Motor neuron (in vitro differentiated cells): ENCODE data around the gene LINC00632. TPM values are rescaled to one million over a fixed set of nuclear protein-coding genes. Genes with fewer than 3 reads are reported as not detected.
"Not testable (repeated sequence)": the region's sequence is repeated elsewhere in the genome, so short reads cannot be mapped to it uniquely, and the experiment has no call there.

Experiments
- ATAC-seq, 8 experiments: fragments of 200-7000 bp; cut with Tn5 transposase; replicated peaks in 6 of 8; 2 replicates each; pipeline ENCODE4 v1.8.0; 2021; ENCODE audit warnings: mild to moderate bottlenecking in 8 of 8, moderate library complexity in 8 of 8
- H3K27ac ChIP-seq, 2 donors: fragments of 250-450 bp; sonication (Bioruptor Pico); 2 replicates each; pipeline ENCODE4 v1.9.0; 2021; ENCODE audit warnings: antibody characterized with exemption in 2 of 2, mild to moderate bottlenecking in 2 of 2, moderate library complexity in 1 of 2
- H3K4me1 ChIP-seq, 2 donors: fragments of 250-450 bp; sonication (Bioruptor Pico); replicated peaks in 1 of 2; 2 replicates each; pipeline ENCODE4 v1.6.1; 2021; ENCODE audit warnings: antibody characterized with exemption in 2 of 2, mild to moderate bottlenecking in 2 of 2, moderate library complexity in 1 of 2
- H3K4me3 ChIP-seq, 5 donors: fragments of 250-450 bp; sonication (Bioruptor Pico); 2 replicates each; pipeline ENCODE4 v1.9.0; 2021; ENCODE audit warnings: antibody characterized with exemption in 5 of 5, mild to moderate bottlenecking in 5 of 5, moderate library complexity in 4 of 5
- WGBS, 10 experiments: fragments of 450-650 bp; shearing (Covaris generic); methylation state at CpG; one replicate each; pipeline ENCODE4 v1.0.0; 2022; 5-methylcytosine and 5-hydroxymethylcytosine counted together
- in situ Hi-C, 9 experiments: fragments of 400-800 bp; cut with MboI; loops; one replicate each; pipeline ENCODE4 v1.15.0; 2021; ENCODE audit warnings: low sequenced_read_pairs in 9 of 9, low pct_unique_long_range_greater_than_20kb in 2 of 9; ENCODE audit not compliant: unreplicated experiment in 9 of 9
- total RNA-seq, 8 experiments: library from RNA; unstranded; fragments of 300-600 nt; gene quantifications; 2 replicates each; pipeline versions ENCODE4 v1.2.3 to v1.2.4, GENCODE V29; 2022

The LINC00632 gene
- total RNA-seq, result 1,000 to 10,000 TPM in 2 of 8 experiments, 100 to 1,000 TPM in 3, 10 to 100 TPM in 1, 1 to 10 TPM in 2; 1.5 to 1,384 (median 502) TPM

GRCh38 chrX:140709421-140709846 lies at the start of gene LINC00632:
LINC00632 (plus strand) TSS chrX:140709759.
- Histone ChIP-seq H3K4me3 (peak within 1 kb of the TSS; percentile 40 to 66 (median 49)), H3K4me1 (peaks cover 7 to 13% of the 10 kb centered on the region in 2 donors), H3K27ac (peak within 1 kb of the TSS; percentile 63 to 84)
- in situ Hi-C loops, result no loop called here
- 7 to 10% methylated on average over 3 of the region's 3 CpGs; no CpG with 5 or more reads in 8 of the 10 experiments for WGBS, 10 experiments
- ATAC-seq, result peak in 2 of 8 experiments; percentile 24 to 28

- in situ Hi-C loops, result loop anchor here in 4 of 9 experiments (25.0 kb wide), 2 partner anchors 599 to 624 kb away; no protein-coding TSS in a partner anchor
- no peak overlapping the region for H3K4me3 ChIP-seq
- H3K4me1 ChIP-seq, result no peaks in the 10 kb centered on the region
- 17% methylated on average over 2 to 4 of the region's 4 CpGs; no CpG with 5 or more reads in 8 of the 10 experiments for WGBS, 10 experiments
- peak in 5 of 8 experiments; percentile 34 to 56 (median 47) for ATAC-seq
- H3K27ac ChIP-seq, result no peak overlapping the region
Observed at GRCh38 chrX:140661643-140662042, 47.9 kb upstream of the LINC00632 start.

GRCh38 chrX:140664939-140665338 lies 44.6 kb upstream of the LINC00632 start:
- H3K27ac ChIP-seq, result no peak overlapping the region
- peak in 5 of 8 experiments; percentile 24 to 48 (median 38) for ATAC-seq
- H3K4me1 ChIP-seq, result no peaks in the 10 kb centered on the region
- H3K4me3 ChIP-seq, result no peak overlapping the region
- in situ Hi-C loops, result loop anchor here in 4 of 9 experiments (25.0 kb wide), 2 partner anchors 603 to 628 kb away; no protein-coding TSS in a partner anchor
- WGBS, 10 experiments, result 0 to 27% (median 5%) methylated on average over 1 to 3 of the region's 3 CpGs; no CpG with 5 or more reads in 6 of the 10 experiments

- Histone ChIP-seq H3K4me1 (no peaks in the 10 kb centered on the region), H3K4me3 (no peak overlapping the region), H3K27ac (no peak overlapping the region)
- no peak for ATAC-seq
- WGBS, 10 experiments, result 0 to 88% (median 43%) methylated on average over 1 to 8 of the region's 10 CpGs; no CpG with 5 or more reads in 4 of the 10 experiments
- in situ Hi-C loops, result loop anchor here in 4 of 9 experiments (25.0 kb wide), 2 partner anchors 611 to 636 kb away; no protein-coding TSS in a partner anchor
Observed at GRCh38 chrX:140672840-140673731, 36.5 kb upstream of the LINC00632 start.

GRCh38 chrX:140687706-140688105 lies 21.9 kb upstream of the LINC00632 start:
- 0 to 100% (median 48%) methylated on average over 1 to 4 of the region's 5 CpGs; no CpG with 5 or more reads in 3 of the 10 experiments for WGBS, 10 experiments
- no peak overlapping the region for H3K4me3 ChIP-seq
- in situ Hi-C loops, result no loop called here
- H3K27ac ChIP-seq, result no peak overlapping the region
- H3K4me1 ChIP-seq, result no peaks in the 10 kb centered on the region
- ATAC-seq, result no peak

- 66% methylated on average over 3 of the region's 4 CpGs; no CpG with 5 or more reads in 9 of the 10 experiments for WGBS, 10 experiments
- H3K4me3 ChIP-seq, in situ Hi-C loops, H3K27ac ChIP-seq, H3K4me1 ChIP-seq, ATAC-seq: not testable (repeated sequence)
Observed at GRCh38 chrX:140691596-140691995, 18.0 kb upstream of the LINC00632 start.

- ATAC-seq, result no peak
- no peaks in the 10 kb centered on the region for H3K4me1 ChIP-seq
- no peak overlapping the region for H3K27ac ChIP-seq
- WGBS, 10 experiments, result 0 to 80% (median 39%) methylated on average over 1 to 3 of the region's 3 CpGs; no CpG with 5 or more reads in 2 of the 10 experiments
- in situ Hi-C loops, result no loop called here
- no peak overlapping the region for H3K4me3 ChIP-seq
Observed at GRCh38 chrX:140697618-140698017, 11.9 kb upstream of the LINC00632 start.

GRCh38 chrX:140701480-140701879 lies 8.1 kb upstream of the LINC00632 start:
- peak in 2 of 8 experiments; percentile 42 to 43 for ATAC-seq
- WGBS, 10 experiments, result 0 to 100% (median 63%) methylated on average over 1 to 8 of the region's 9 CpGs; no CpG with 5 or more reads in 2 of the 10 experiments
- no peak overlapping the region for H3K27ac ChIP-seq
- H3K4me1 ChIP-seq, result no peaks in the 10 kb centered on the region
- in situ Hi-C loops, result no loop called here
- no peak overlapping the region for H3K4me3 ChIP-seq

GRCh38 chrX:140710710-140711109 lies 1.2 kb downstream of the LINC00632 start:
- Histone ChIP-seq H3K4me1 (peaks cover 7 to 13% of the 10 kb centered on the region in 2 donors), H3K4me3 (peak overlapping the region; percentile 40 to 66 (median 49)), H3K27ac (peak overlapping the region; percentile 70 to 91)
- in situ Hi-C loops, result no loop called here
- 0 to 50% (median 0%) methylated on average over 1 to 6 of the region's 6 CpGs; no CpG with 5 or more reads in 1 of the 10 experiments for WGBS, 10 experiments
- ATAC-seq, result peak in 5 of 8 experiments; percentile 64 to 73 (median 69)

- Histone ChIP-seq H3K4me3 (peak overlapping the region; percentile 40 to 66 (median 49)), H3K27ac (peak overlapping the region in 1 of 2 donors; percentile 91), H3K4me1 (peaks cover 7 to 13% of the 10 kb centered on the region in 2 donors)
- WGBS, 10 experiments, result 13 to 63% (median 54%) methylated on average over 1 to 4 of the region's 4 CpGs; no CpG with 5 or more reads in 2 of the 10 experiments
- in situ Hi-C loops, result no loop called here
- ATAC-seq, result no peak
Observed at GRCh38 chrX:140711894-140712293, 2.3 kb downstream of the LINC00632 start.

- H3K4me1 ChIP-seq, result peaks cover 7 to 13% of the 10 kb centered on the region in 2 donors
- peak overlapping the region; percentile 74 to 91 for H3K27ac ChIP-seq
- WGBS, 10 experiments, result 0 to 33% (median 7%) methylated on average over 1 to 10 of the region's 16 CpGs; no CpG with 5 or more reads in 3 of the 10 experiments
- H3K4me3 ChIP-seq, result peak overlapping the region; percentile 40 to 66 (median 49)
- in situ Hi-C loops, result no loop called here
- ATAC-seq, result peak; percentile 75 to 92 (median 88)
Observed at GRCh38 chrX:140712413-140713173, 3.0 kb downstream of the LINC00632 start.

GRCh38 chrX:140713174-140713539 lies 3.6 kb downstream of the LINC00632 start:
- peaks cover 7 to 13% of the 10 kb centered on the region in 2 donors for H3K4me1 ChIP-seq
- in situ Hi-C loops, result no loop called here
- WGBS, 10 experiments, result 0 to 10% (median 0%) methylated on average over 1 to 4 of the region's 6 CpGs; no CpG with 5 or more reads in 6 of the 10 experiments
- H3K27ac ChIP-seq, result peak overlapping the region; percentile 48 to 74
- no peak for ATAC-seq
- peak overlapping the region; percentile 40 to 66 (median 49) for H3K4me3 ChIP-seq
